SK-N-SH treated with all-trans-retinoic acid at 6 μM for 48 hours (cell line): Measurements from ENCODE around the gene PRKCE.

Experiments used
- ATAC-seq: fragments of 200-7000 bp; cut with Tn5 transposase; 3 replicates; pipeline ENCODE4 v1.9.1; 2020; ENCODE audit warnings: mild to moderate bottlenecking, moderate library complexity
- ARNTL ChIP-seq: fragments of 450-650 bp; formaldehyde crosslinking; IDR thresholded peaks from 2 replicates; pipeline ENCODE4 v1.5.0; 2020; ENCODE audit warnings: low read depth, mild to moderate bottlenecking, moderate library complexity, borderline replicate concordance
- CREB5 ChIP-seq: fragments of 250-450 bp; sonication (Bioruptor Pico); IDR thresholded peaks from 2 replicates; pipeline ENCODE4 v1.5.1; 2020; ENCODE audit warnings: low read depth, mild to moderate bottlenecking, moderate library complexity
- CSDC2 ChIP-seq: fragments of 250-450 bp; sonication (Bioruptor Pico); IDR thresholded peaks from 2 replicates; pipeline ENCODE4 v1.5.0; 2020; ENCODE audit warnings: mild to moderate bottlenecking, moderate library complexity
- CSRNP3 ChIP-seq: fragments of 250-450 bp; sonication (Bioruptor Pico); IDR thresholded peaks from 2 replicates; pipeline ENCODE4 v1.5.1; 2021; ENCODE audit warnings: mild to moderate bottlenecking, moderate library complexity
- ESRRG ChIP-seq: fragments of 250-450 bp; sonication (Bioruptor Pico); IDR thresholded peaks from 2 replicates; pipeline ENCODE4 v1.6.1; 2021; ENCODE audit warnings: mild to moderate bottlenecking
- GLIS3 ChIP-seq: fragments of 250-450 bp; sonication (Bioruptor Pico); IDR thresholded peaks from 2 replicates; pipeline ENCODE4 v1.5.0; 2020; ENCODE audit warnings: mild to moderate bottlenecking, moderate library complexity
- ISL1 ChIP-seq: fragments of 250-450 bp; sonication (Bioruptor Pico); IDR thresholded peaks from 2 replicates; pipeline ENCODE4 v2.1.2; 2022; ENCODE audit warnings: mild to moderate bottlenecking, moderate library complexity
- OSR1 ChIP-seq: fragments of 250-450 bp; sonication (Bioruptor Pico); IDR thresholded peaks from 2 replicates; pipeline ENCODE4 v1.8.0; 2022; ENCODE audit warnings: moderate library complexity, mild to moderate bottlenecking, inconsistent platforms
- PATZ1 ChIP-seq: fragments of 250-450 bp; sonication (Bioruptor Pico); IDR thresholded peaks from 2 replicates; pipeline ENCODE4 v1.8.0; 2020; ENCODE audit warnings: mild to moderate bottlenecking, moderate library complexity, borderline replicate concordance
- POU6F1 ChIP-seq: fragments of 250-450 bp; sonication (Bioruptor Pico); IDR thresholded peaks from 2 replicates; pipeline ENCODE4 v1.8.0; 2021; ENCODE audit warnings: low read depth, mild to moderate bottlenecking, moderate library complexity, borderline replicate concordance
- PPARA ChIP-seq: fragments of 250-450 bp; sonication (Bioruptor Pico); IDR thresholded peaks from 2 replicates; pipeline ENCODE4 v1.5.0; 2020; ENCODE audit warnings: mild to moderate bottlenecking, borderline replicate concordance
- RARB ChIP-seq: fragments of 250-450 bp; sonication (Bioruptor Pico); IDR thresholded peaks from 2 replicates; pipeline ENCODE4 v1.8.0; 2021; ENCODE audit warnings: mild to moderate bottlenecking, moderate library complexity
- TCF4 ChIP-seq: fragments of 250-450 bp; sonication (Bioruptor Pico); IDR thresholded peaks from 2 replicates; pipeline ENCODE4 v1.8.0; 2021; ENCODE audit warnings: mild to moderate bottlenecking, moderate library complexity, borderline replicate concordance
- TOX ChIP-seq: fragments of 250-450 bp; sonication (Bioruptor Pico); IDR thresholded peaks from 2 replicates; pipeline ENCODE4 v1.8.0; 2021; ENCODE audit warnings: mild to moderate bottlenecking, moderate library complexity, borderline replicate concordance
- TSHZ2 ChIP-seq: fragments of 250-450 bp; sonication (Bioruptor Pico); IDR thresholded peaks from 2 replicates; pipeline ENCODE4 v1.5.0; 2020; ENCODE audit warnings: mild to moderate bottlenecking, moderate library complexity
- ZC3H10 ChIP-seq: fragments of 250-450 bp; sonication (Bioruptor Pico); IDR thresholded peaks from 2 replicates; pipeline ENCODE4 v1.5.1; 2021; ENCODE audit warnings: mild to moderate bottlenecking, moderate library complexity
- ZFP3 ChIP-seq: fragments of 250-450 bp; sonication (Bioruptor Pico); IDR thresholded peaks from 2 replicates; pipeline ENCODE4 v1.5.0; 2020; ENCODE audit warnings: mild to moderate bottlenecking, moderate library complexity
- ZFP30 ChIP-seq: fragments of 450-650 bp; formaldehyde crosslinking; IDR thresholded peaks from 2 replicates; pipeline ENCODE4 v1.5.0; 2022; ENCODE audit warnings: mild to moderate bottlenecking, moderate library complexity
- ZNF565 ChIP-seq: fragments of 450-650 bp; formaldehyde crosslinking; conservative IDR thresholded peaks from 2 replicates; pipeline ENCODE4 v1.5.0; 2020; ENCODE audit warnings: low read depth, mild to moderate bottlenecking, moderate library complexity
- ZNF8 ChIP-seq: fragments of 450-650 bp; formaldehyde crosslinking; IDR thresholded peaks from 2 replicates; pipeline ENCODE4 v1.5.0; 2020; ENCODE audit warnings: mild to moderate bottlenecking, moderate library complexity

Gene PRKCE

GRCh38 chr2:46010925-46011490, 359.5 kb downstream of the PRKCE start:
- TF ChIP-seq ISL1 (no peak), TOX (no peak), GLIS3 (no peak), ZFP3 (CRISPR knock-in tag) (no peak), PPARA (CRISPR knock-in tag) (no peak), TCF4 (CRISPR knock-in tag) (no peak), CSDC2 (CRISPR knock-in tag) (no peak), ZC3H10 (CRISPR knock-in tag) (no peak), CREB5 (CRISPR knock-in tag) (no peak)
- peak; percentile 87 for ATAC-seq

GRCh38 chr2:46012618-46013240, 361.3 kb downstream of the PRKCE start:
- ATAC-seq = no peak
- TF ChIP-seq PATZ1 (CRISPR knock-in tag) = no peak
- no peak for TF ChIP-seq ZC3H10 (CRISPR knock-in tag)
- TF ChIP-seq ARNTL (CRISPR knock-in tag) = no peak
- TF ChIP-seq TSHZ2 = no peak
- no peak for TF ChIP-seq POU6F1 (CRISPR knock-in tag)
- TF ChIP-seq CREB5 (CRISPR knock-in tag) = no peak
- TF ChIP-seq OSR1 = no peak
- TF ChIP-seq ISL1 = no peak
- no peak for TF ChIP-seq CSDC2 (CRISPR knock-in tag)
- TF ChIP-seq ZFP3 (CRISPR knock-in tag) = no peak
- no peak for TF ChIP-seq GLIS3
- TF ChIP-seq ZNF8 = no peak
- no peak for TF ChIP-seq TCF4 (CRISPR knock-in tag)
- no peak for TF ChIP-seq ESRRG (CRISPR knock-in tag)
- TF ChIP-seq ZNF565 (CRISPR knock-in tag) = no peak
- TF ChIP-seq TOX = no peak
- TF ChIP-seq RARB (CRISPR knock-in tag) = no peak
- no peak for TF ChIP-seq ZFP30
- no peak for TF ChIP-seq PPARA (CRISPR knock-in tag)
- no peak for TF ChIP-seq CSRNP3 (CRISPR knock-in tag)
